ENCODE measurements around the gene SLCO1B1.

The SLCO1B1 gene

GRCh38 chr12:21221778-21222177, 90.8 kb downstream of the SLCO1B1 start:
- no peak for DNase-seq (ENCODE audit: low spot score)

- DNase-seq (ENCODE audit: low spot score), result no peak
Measured at GRCh38 chr12:21223930-21224329, 92.9 kb downstream of the SLCO1B1 start.

- DNase-seq (ENCODE audit: low spot score), result no peak
Measured at GRCh38 chr12:21234395-21234794, 103.4 kb downstream of the SLCO1B1 start.

GRCh38 chr12:21239866-21240265, 108.9 kb downstream of the SLCO1B1 start:
- no peak for DNase-seq (ENCODE audit: low spot score)

GRCh38 chr12:21248679-21249078, 117.7 kb downstream of the SLCO1B1 start:
- peak; percentile 4 for DNase-seq (ENCODE audit: low spot score)

- DNase-seq (ENCODE audit: low spot score), result no peak
Measured at GRCh38 chr12:21252070-21252469, 121.1 kb downstream of the SLCO1B1 start.

- no peak for DNase-seq (ENCODE audit: low spot score)
Measured at GRCh38 chr12:21257172-21257571, 126.2 kb downstream of the SLCO1B1 start.

- DNase-seq (ENCODE audit: low spot score), result no peak
Measured at GRCh38 chr12:21264232-21264631, 133.2 kb downstream of the SLCO1B1 start.

GRCh38 chr12:21265932-21266331, 134.9 kb downstream of the SLCO1B1 start:
- no peak for DNase-seq (ENCODE audit: low spot score)

- DNase-seq (ENCODE audit: low spot score), result no peak
Measured at GRCh38 chr12:21276826-21277225, 145.8 kb downstream of the SLCO1B1 start.
